Measurements from ENCODE around the gene CYP2A6. TPM values are rescaled to one million over a fixed set of nuclear protein-coding genes. Genes with fewer than 3 reads are reported as not detected.
A peak's percentile ranks its signal among the peaks of the same experiment; 100 is the strongest.
"Not testable (repeated sequence)": the region's sequence is repeated elsewhere in the genome, so short reads cannot be mapped to it uniquely, and the experiment has no call there.

The CYP2A6 gene
- total and polyA plus RNA-seq, 4 donors = 0.09 to 1,020 (median 59.6) TPM

- Histone ChIP-seq H3K9ac (ENCODE audit: low read depth in 1 of 2, low read length in 2 of 2) (peak overlapping the region in 1 of 2 donors; percentile 21), H3K27ac (ENCODE audit: low read depth in 1 of 2, low read length in 2 of 2) (peak overlapping the region; percentile 84 to 86), H3K9me3 (ENCODE audit: control insufficient read depth in 4 of 4, low read length in 3 of 4) (no peaks in the 10 kb centered on the region), H3K4me3 (ENCODE audit: low read depth in 1 of 3, low read length in 3 of 3) (no peak overlapping the region), H3K27me3 (ENCODE audit: control insufficient read depth in 4 of 4, insufficient read depth in 4 of 4, low read length in 3 of 4) (no peaks in the 10 kb centered on the region), H3K4me1 (ENCODE audit: control insufficient read depth in 4 of 4, insufficient read depth in 4 of 4, low read length in 3 of 4) (peaks cover 3 to 17% (median 7%) of the 10 kb centered on the region in 4 donors), H3K36me3 (ENCODE audit: control insufficient read depth in 4 of 4, insufficient read depth in 3 of 4, low read depth in 1 of 4, low read length in 3 of 4) (peaks cover 0 to 9% (median 3%) of the 10 kb centered on the region in 4 donors)
- WGBS = 45% methylated on average over 7 of the region's 7 CpGs
- peak; percentile 51 for TF ChIP-seq ATF3 (IDR thresholded peaks at IDR 0.05)
- peak; percentile 85 to 97 for TF ChIP-seq HNF4A (conservative IDR thresholded peaks at IDR 0.05)
- no peak for TF ChIP-seq CTCF (IDR thresholded peaks at IDR 0.05; ENCODE audit: low read depth, low read length, missing input control)
- peak; percentile 89 for TF ChIP-seq MAX (IDR thresholded peaks at IDR 0.05)
- peak; percentile 61 to 63 for TF ChIP-seq RAD21 (IDR thresholded peaks at IDR 0.05)
- peak; percentile 90 for TF ChIP-seq FOXA1 (IDR thresholded peaks at IDR 0.05)
- no peak for TF ChIP-seq TAF1 (conservative IDR thresholded peaks at IDR 0.05)
- TF ChIP-seq ZBTB33 (IDR thresholded peaks at IDR 0.05) = peak; percentile 95
- peak; percentile 96 for TF ChIP-seq SP1 (IDR thresholded peaks at IDR 0.05)
- peak; percentile 77 for TF ChIP-seq HNF4G (IDR thresholded peaks at IDR 0.05)
- peak; percentile 84 for TF ChIP-seq REST (IDR thresholded peaks at IDR 0.05)
- peak; percentile 83 to 97 for TF ChIP-seq JUND (IDR thresholded peaks at IDR 0.05)
- peak; percentile 72 for TF ChIP-seq YY1 (IDR thresholded peaks at IDR 0.05)
- peak; percentile 45 for TF ChIP-seq NR2F2 (IDR thresholded peaks at IDR 0.05)
- TF ChIP-seq GABPA (IDR thresholded peaks at IDR 0.05 in 1 of 2, conservative IDR thresholded peaks at IDR 0.05 in 1 of 2) = peak in 1 of 2 donors; percentile 66
- TF ChIP-seq FOXA2 (IDR thresholded peaks at IDR 0.05) = peak; percentile 93
- TF ChIP-seq EGR1 (IDR thresholded peaks at IDR 0.05; ENCODE audit: low read depth in 2 of 2) = peak; percentile 34 to 94
- peak; percentile 95 to 99 for TF ChIP-seq RXRA (IDR thresholded peaks at IDR 0.05)
- no peak for DNase-seq (ENCODE audit: low spot score)
Measured at GRCh38 chr19:40831502-40832430, 18.5 kb downstream of the CYP2A6 start.

GRCh38 chr19:40830741-40831140 is 19.5 kb downstream of the CYP2A6 start:
- not testable (repeated sequence) for H3K27me3 ChIP-seq (ENCODE audit: control insufficient read depth in 4 of 4, insufficient read depth in 4 of 4, low read length in 3 of 4); H3K27ac ChIP-seq (ENCODE audit: low read depth in 1 of 2, low read length in 2 of 2); H3K9ac ChIP-seq (ENCODE audit: low read depth in 1 of 2, low read length in 2 of 2); DNase-seq (ENCODE audit: low spot score); H3K4me3 ChIP-seq (ENCODE audit: low read depth in 1 of 3, low read length in 3 of 3); H3K9me3 ChIP-seq (ENCODE audit: control insufficient read depth in 4 of 4, low read length in 3 of 4); H3K36me3 ChIP-seq (ENCODE audit: control insufficient read depth in 4 of 4, insufficient read depth in 3 of 4, low read depth in 1 of 4, low read length in 3 of 4)
- peaks cover 3 to 17% (median 7%) of the 10 kb centered on the region in 4 donors for H3K4me1 ChIP-seq (ENCODE audit: control insufficient read depth in 4 of 4, insufficient read depth in 4 of 4, low read length in 3 of 4)
- WGBS = 93% methylated on average over 16 of the region's 16 CpGs
